GM12878 (cell line): ENCODE data around the gene FREM2. TPM values are rescaled to one million over a fixed set of nuclear protein-coding genes. Genes with fewer than 3 reads are reported as not detected.

Source experiments
- ATAC-seq: fragments of 200-7000 bp; cut with Tn5 transposase; 3 replicates; pipeline ENCODE4 v1.9.1; 2020; ENCODE audit warnings: mild to moderate bottlenecking, moderate library complexity
- BruUV-seq: library from RNA; stranded (reverse); fragments of 400-500 nt; replicated peaks from 2 replicates; lab custom pipeline; 2021; lab: Mats Ljungman, UMichigan
- CTCF ChIA-PET: fragments of 300-600 bp; sonication (Branson Sonifier 250); formaldehyde crosslinking; extraction: SDS; loops from one replicate; lab custom pipeline; 2021; ENCODE audit warnings: inconsistent platforms; lab: Yijun Ruan, JAX
- POLR2A ChIA-PET: fragments of 350-600 bp; formaldehyde crosslinking; extraction: SDS; loops from one replicate; lab custom pipeline; 2021; ENCODE audit warnings: inconsistent platforms; lab: Charles Lee
- RAD21 ChIA-PET: fragments of 300-600 bp; sonication (Branson Sonifier 250); formaldehyde crosslinking; loops from one replicate; lab custom pipeline; 2023; ENCODE audit warnings: antibody characterized with exemption; ENCODE audit not compliant: unreplicated experiment; lab: Charles Lee
- SMC1A ChIA-PET: fragments of 300-600 bp; sonication (Branson Sonifier 250); formaldehyde crosslinking; loops from one replicate; lab custom pipeline; 2023; ENCODE audit not compliant: unreplicated experiment, uncharacterized antibody; lab: Charles Lee
- DNase-seq: peaks from one replicate; pipeline ENCODE4 v3.0.0-alpha.2; 2011; ENCODE audit warnings: low read depth, low spot score
- FAIRE-seq: peaks from 3 replicates; lab custom pipeline; 2011; peaks lifted over from hg19 to GRCh38; lab: Jason Lieb, UNC
- H2AFZ ChIP-seq: 2 replicates; pipeline ENCODE4 v1.6.0; 2011; ENCODE audit warnings: low read depth, low read length, control low read depth; ENCODE audit not compliant: control insufficient read depth
- H3K27ac ChIP-seq: 2 replicates; pipeline ENCODE4 v1.5.1; 2011; ENCODE audit warnings: control low read depth; ENCODE audit not compliant: control insufficient read depth, insufficient read depth
- H3K27me3 ChIP-seq, 2 experiments: replicated peaks in 1 of 2; 2 replicates each; pipeline versions ENCODE4 v1.6.0 to v1.6.1; 2011; ENCODE audit warnings: low read length in 1 of 2; ENCODE audit not compliant: control insufficient read depth in 2 of 2, insufficient read depth in 2 of 2
- H3K36me3 ChIP-seq, 2 experiments: 2 replicates each; pipeline ENCODE4 v1.5.1; 2011; ENCODE audit warnings: low read length in 1 of 2; ENCODE audit not compliant: control insufficient read depth in 2 of 2, insufficient read depth in 2 of 2
- H3K4me1 ChIP-seq: 2 replicates; pipeline ENCODE4 v1.6.1; 2011; ENCODE audit warnings: mild to moderate bottlenecking, low read length, moderate library complexity, mixed read lengths; ENCODE audit not compliant: control insufficient read depth, insufficient read depth
- H3K4me2 ChIP-seq: 2 replicates; pipeline ENCODE4 v1.6.0; 2011; ENCODE audit warnings: control low read depth; ENCODE audit not compliant: control insufficient read depth, insufficient read depth
- H3K4me3 ChIP-seq: fragments of 200-600 bp; sonication (generic); 2 replicates; pipeline ENCODE4 v1.5.1; 2016
- H3K79me2 ChIP-seq: 2 replicates; pipeline ENCODE4 v1.6.0; 2011; ENCODE audit warnings: low read length; ENCODE audit not compliant: control insufficient read depth, insufficient read depth
- H3K9ac ChIP-seq: 2 replicates; pipeline ENCODE4 v1.8.0; 2011; ENCODE audit warnings: low read length, control low read depth, mixed read lengths; ENCODE audit not compliant: control insufficient read depth, insufficient read depth
- H3K9me3 ChIP-seq: replicated peaks from 3 replicates; pipeline ENCODE4 v1.5.1; 2011; ENCODE audit warnings: mild to moderate bottlenecking, low read length; ENCODE audit not compliant: control insufficient read depth, insufficient read depth
- H4K20me1 ChIP-seq: 2 replicates; pipeline ENCODE4 v1.6.0; 2011; ENCODE audit not compliant: control insufficient read depth, insufficient read depth
- CBFB ChIP-seq: IDR thresholded peaks from 2 replicates; pipeline ENCODE4 v1.6.1; 2016; ENCODE audit warnings: antibody characterized with exemption, low read depth
- CHD2 ChIP-seq: IDR thresholded peaks from 2 replicates; pipeline ENCODE4 v1.6.1; 2011; ENCODE audit warnings: low read depth, low read length, improper control_type of control experiment, borderline replicate concordance
- ESRRA ChIP-seq: IDR thresholded peaks from 2 replicates; pipeline ENCODE4 v1.6.1; 2012; ENCODE audit warnings: mild to moderate bottlenecking, low read length, improper control_type of control experiment
- MTA2 ChIP-seq: fragments of 450-650 bp; IDR thresholded peaks from 2 replicates; pipeline ENCODE4 v1.6.1; 2016; ENCODE audit warnings: low read depth, mild to moderate bottlenecking, moderate library complexity
- RAD21 ChIP-seq: IDR thresholded peaks from 2 replicates; pipeline ENCODE4 v1.6.1; 2011; ENCODE audit warnings: mild to moderate bottlenecking, low read depth, low read length, moderate library complexity; ENCODE audit not compliant: insufficient read depth
- RB1 ChIP-seq: fragments of 450-650 bp; formaldehyde crosslinking; IDR thresholded peaks from 2 replicates; pipeline ENCODE4 v1.6.1; 2017; ENCODE audit warnings: mild to moderate bottlenecking, borderline replicate concordance
- SIN3A ChIP-seq: IDR thresholded peaks from 2 replicates; pipeline ENCODE4 v1.6.1; 2012; ENCODE audit warnings: low read depth, low read length, improper control_type of control experiment
- TARDBP ChIP-seq: IDR thresholded peaks from 2 replicates; pipeline ENCODE4 v1.6.1; 2016; ENCODE audit warnings: borderline replicate concordance
- WGBS: methylation state at CpG from one replicate; pipeline ENCODE4 v1.1.6; 2016; ENCODE audit warnings: low lambda C conversion rate; ENCODE audit not compliant: insufficient replicate concordance, insufficient coverage; ENCODE audit errors: missing lambda C conversion rate; 5-methylcytosine and 5-hydroxymethylcytosine counted together
- in situ Hi-C: fragments of 300-500 bp; cut with MboI; formaldehyde crosslinking; loops from 9 replicates; pipeline ENCODE4 v1.14.3; 2018; ENCODE audit warnings: mixed read lengths
- intact Hi-C: fragments of 100-400 bp; cut with micrococcal nuclease; formaldehyde crosslinking; loops from one replicate; pipeline ENCODE4 v1.14.2; 2022; ENCODE audit not compliant: unreplicated experiment
- polyA plus RNA-seq, 11 experiments: library from polyadenylated mRNA; depleted of rRNA in 4 of 11; unstranded in 6 of 11; stranded (reverse) in 5 of 11; fragments of >200 nt; fragmentation: Nextera tagmentation in 4 of 11; fragmentation: Illumina TruSeq in 1 of 11; extraction: Ambion mirVana in 4 of 11; extraction: Trizol in 1 of 11; gene quantifications; 1 replicate in 1 of 11; 2 replicates in 10 of 11; pipeline versions ENCODE4 v1.2.1 to v1.2.3, GENCODE V29; 2011 to 2016; ENCODE audit warnings: inconsistent platforms in 2 of 11, missing spikeins in 2 of 11, low read depth in 1 of 11
- total RNA-seq, 4 experiments: library from RNA; depleted of rRNA in 3 of 4; stranded (reverse); fragments of >200 nt in 3 of 4; fragmentation: Illumina TruSeq in 1 of 4; extraction: Trizol in 1 of 4; gene quantifications; 2 replicates each; pipeline versions ENCODE4 v1.2.1 to v1.2.3, GENCODE V29; 2013 to 2021
- TF ChIP-seq, protein P1 (sequence below): fragments of 450-650 bp; conservative IDR thresholded peaks from 2 replicates; pipeline ENCODE4 v1.6.1; 2017; ENCODE audit warnings: mild to moderate bottlenecking, moderate library complexity
- TF ChIP-seq, protein P2 (sequence below): IDR thresholded peaks from 2 replicates; pipeline ENCODE4 v1.6.1; 2011; ENCODE audit warnings: low read depth, low read length, improper control_type of control experiment, borderline replicate concordance
- TF ChIP-seq, protein P3 (sequence below): IDR thresholded peaks from 2 replicates; pipeline ENCODE4 v1.6.1; 2012; ENCODE audit warnings: low read length, inconsistent platforms
- TF ChIP-seq, protein P4 (sequence below): fragments of 450-650 bp; IDR thresholded peaks from 2 replicates; pipeline ENCODE4 v1.6.1; 2017; ENCODE audit warnings: mild to moderate bottlenecking, moderate library complexity
- TF ChIP-seq, protein P5 (sequence below): IDR thresholded peaks from 2 replicates; pipeline ENCODE4 v1.6.1; 2011; ENCODE audit warnings: mild to moderate bottlenecking, low read depth, low read length, moderate library complexity; ENCODE audit not compliant: insufficient replicate concordance

Gene FREM2
- total and polyA plus RNA-seq, 10 of the 15 experiments (the other 5 are each of a cell fraction or from before 2014, with no cell fraction given) = 0.02 to 0.12 (median 0.05) TPM; not detected in 2

DNA sequence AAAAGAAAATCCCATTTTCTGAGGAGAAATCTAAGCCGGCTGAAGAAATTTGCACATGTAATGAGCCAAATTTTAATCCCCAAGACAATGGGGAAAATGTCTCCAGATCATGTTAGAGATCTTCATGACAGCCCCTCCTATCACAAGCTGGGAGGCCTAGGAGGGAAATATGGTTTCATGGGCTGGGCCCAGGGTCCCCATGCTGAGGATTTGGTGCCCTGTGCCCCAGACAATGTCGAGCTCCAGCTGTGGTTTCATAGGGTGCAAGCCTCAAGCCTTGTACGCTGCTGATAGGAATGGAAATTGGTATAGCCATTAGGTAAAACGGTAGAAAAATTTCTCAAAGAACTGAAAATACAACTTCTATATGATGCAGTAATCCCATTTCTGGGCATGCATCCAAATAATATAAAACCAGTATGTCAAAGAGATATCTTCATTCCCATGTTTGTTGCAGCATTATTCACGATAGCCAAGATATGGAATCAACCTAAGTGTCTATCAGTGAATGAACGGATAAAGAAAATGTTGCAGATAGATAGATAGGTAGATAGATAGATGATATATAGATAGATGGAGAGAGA is 19.3 kb upstream of the FREM2 start:
- CTCF ChIA-PET = no interaction called here
- TF ChIP-seq TARDBP = no peak
- TF ChIP-seq SIN3A = no peak
- TF ChIP-seq CHD2 = no peak
- TF ChIP-seq, protein P1, sequence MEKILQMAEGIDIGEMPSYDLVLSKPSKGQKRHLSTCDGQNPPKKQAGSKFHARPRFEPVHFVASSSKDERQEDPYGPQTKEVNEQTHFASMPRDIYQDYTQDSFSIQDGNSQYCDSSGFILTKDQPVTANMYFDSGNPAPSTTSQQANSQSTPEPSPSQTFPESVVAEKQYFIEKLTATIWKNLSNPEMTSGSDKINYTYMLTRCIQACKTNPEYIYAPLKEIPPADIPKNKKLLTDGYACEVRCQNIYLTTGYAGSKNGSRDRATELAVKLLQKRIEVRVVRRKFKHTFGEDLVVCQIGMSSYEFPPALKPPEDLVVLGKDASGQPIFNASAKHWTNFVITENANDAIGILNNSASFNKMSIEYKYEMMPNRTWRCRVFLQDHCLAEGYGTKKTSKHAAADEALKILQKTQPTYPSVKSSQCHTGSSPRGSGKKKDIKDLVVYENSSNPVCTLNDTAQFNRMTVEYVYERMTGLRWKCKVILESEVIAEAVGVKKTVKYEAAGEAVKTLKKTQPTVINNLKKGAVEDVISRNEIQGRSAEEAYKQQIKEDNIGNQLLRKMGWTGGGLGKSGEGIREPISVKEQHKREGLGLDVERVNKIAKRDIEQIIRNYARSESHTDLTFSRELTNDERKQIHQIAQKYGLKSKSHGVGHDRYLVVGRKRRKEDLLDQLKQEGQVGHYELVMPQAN = no peak
- no peak for TF ChIP-seq MTA2
- no peak for TF ChIP-seq RB1
- TF ChIP-seq, protein P2, sequence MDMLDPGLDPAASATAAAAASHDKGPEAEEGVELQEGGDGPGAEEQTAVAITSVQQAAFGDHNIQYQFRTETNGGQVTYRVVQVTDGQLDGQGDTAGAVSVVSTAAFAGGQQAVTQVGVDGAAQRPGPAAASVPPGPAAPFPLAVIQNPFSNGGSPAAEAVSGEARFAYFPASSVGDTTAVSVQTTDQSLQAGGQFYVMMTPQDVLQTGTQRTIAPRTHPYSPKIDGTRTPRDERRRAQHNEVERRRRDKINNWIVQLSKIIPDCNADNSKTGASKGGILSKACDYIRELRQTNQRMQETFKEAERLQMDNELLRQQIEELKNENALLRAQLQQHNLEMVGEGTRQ = no peak
- TF ChIP-seq, protein P3, sequence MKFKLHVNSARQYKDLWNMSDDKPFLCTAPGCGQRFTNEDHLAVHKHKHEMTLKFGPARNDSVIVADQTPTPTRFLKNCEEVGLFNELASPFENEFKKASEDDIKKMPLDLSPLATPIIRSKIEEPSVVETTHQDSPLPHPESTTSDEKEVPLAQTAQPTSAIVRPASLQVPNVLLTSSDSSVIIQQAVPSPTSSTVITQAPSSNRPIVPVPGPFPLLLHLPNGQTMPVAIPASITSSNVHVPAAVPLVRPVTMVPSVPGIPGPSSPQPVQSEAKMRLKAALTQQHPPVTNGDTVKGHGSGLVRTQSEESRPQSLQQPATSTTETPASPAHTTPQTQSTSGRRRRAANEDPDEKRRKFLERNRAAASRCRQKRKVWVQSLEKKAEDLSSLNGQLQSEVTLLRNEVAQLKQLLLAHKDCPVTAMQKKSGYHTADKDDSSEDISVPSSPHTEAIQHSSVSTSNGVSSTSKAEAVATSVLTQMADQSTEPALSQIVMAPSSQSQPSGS = no peak
- TF ChIP-seq, protein P4, sequence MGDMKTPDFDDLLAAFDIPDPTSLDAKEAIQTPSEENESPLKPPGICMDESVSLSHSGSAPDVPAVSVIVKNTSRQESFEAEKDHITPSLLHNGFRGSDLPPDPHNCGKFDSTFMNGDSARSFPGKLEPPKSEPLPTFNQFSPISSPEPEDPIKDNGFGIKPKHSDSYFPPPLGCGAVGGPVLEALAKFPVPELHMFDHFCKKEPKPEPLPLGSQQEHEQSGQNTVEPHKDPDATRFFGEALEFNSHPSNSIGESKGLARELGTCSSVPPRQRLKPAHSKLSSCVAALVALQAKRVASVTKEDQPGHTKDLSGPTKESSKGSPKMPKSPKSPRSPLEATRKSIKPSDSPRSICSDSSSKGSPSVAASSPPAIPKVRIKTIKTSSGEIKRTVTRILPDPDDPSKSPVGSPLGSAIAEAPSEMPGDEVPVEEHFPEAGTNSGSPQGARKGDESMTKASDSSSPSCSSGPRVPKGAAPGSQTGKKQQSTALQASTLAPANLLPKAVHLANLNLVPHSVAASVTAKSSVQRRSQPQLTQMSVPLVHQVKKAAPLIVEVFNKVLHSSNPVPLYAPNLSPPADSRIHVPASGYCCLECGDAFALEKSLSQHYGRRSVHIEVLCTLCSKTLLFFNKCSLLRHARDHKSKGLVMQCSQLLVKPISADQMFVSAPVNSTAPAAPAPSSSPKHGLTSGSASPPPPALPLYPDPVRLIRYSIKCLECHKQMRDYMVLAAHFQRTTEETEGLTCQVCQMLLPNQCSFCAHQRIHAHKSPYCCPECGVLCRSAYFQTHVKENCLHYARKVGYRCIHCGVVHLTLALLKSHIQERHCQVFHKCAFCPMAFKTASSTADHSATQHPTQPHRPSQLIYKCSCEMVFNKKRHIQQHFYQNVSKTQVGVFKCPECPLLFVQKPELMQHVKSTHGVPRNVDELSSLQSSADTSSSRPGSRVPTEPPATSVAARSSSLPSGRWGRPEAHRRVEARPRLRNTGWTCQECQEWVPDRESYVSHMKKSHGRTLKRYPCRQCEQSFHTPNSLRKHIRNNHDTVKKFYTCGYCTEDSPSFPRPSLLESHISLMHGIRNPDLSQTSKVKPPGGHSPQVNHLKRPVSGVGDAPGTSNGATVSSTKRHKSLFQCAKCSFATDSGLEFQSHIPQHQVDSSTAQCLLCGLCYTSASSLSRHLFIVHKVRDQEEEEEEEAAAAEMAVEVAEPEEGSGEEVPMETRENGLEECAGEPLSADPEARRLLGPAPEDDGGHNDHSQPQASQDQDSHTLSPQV = no peak
- no peak for TF ChIP-seq ESRRA
- TF ChIP-seq RAD21 = no peak
- TF ChIP-seq, protein P5, sequence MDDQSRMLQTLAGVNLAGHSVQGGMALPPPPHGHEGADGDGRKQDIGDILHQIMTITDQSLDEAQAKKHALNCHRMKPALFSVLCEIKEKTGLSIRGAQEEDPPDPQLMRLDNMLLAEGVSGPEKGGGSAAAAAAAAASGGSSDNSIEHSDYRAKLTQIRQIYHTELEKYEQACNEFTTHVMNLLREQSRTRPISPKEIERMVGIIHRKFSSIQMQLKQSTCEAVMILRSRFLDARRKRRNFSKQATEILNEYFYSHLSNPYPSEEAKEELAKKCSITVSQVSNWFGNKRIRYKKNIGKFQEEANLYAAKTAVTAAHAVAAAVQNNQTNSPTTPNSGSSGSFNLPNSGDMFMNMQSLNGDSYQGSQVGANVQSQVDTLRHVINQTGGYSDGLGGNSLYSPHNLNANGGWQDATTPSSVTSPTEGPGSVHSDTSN = no peak
- no peak for TF ChIP-seq CBFB

More for the DNA sequence above, 19.3 kb upstream of the FREM2 start:
- H4K20me1 ChIP-seq = no peaks in the 10 kb centered on the region
- 31% methylated on average over 6 of the region's 6 CpGs for WGBS
- in situ Hi-C loops = no loop called here
- BruUV-seq = no TSS peak
- no peaks in the 10 kb centered on the region for H3K36me3 ChIP-seq
- H3K4me1 ChIP-seq = no peaks in the 10 kb centered on the region
- no peaks in the 10 kb centered on the region for H3K27me3 ChIP-seq
- H3K9ac ChIP-seq = no peak overlapping the region
- H3K79me2 ChIP-seq = no peaks in the 10 kb centered on the region
- no peak overlapping the region for H2AFZ ChIP-seq
- no peak overlapping the region for H3K27ac ChIP-seq
- no peak overlapping the region for H3K4me3 ChIP-seq
- ChIA-PET POLR2A (no interaction called here), SMC1A (no interaction called here), RAD21 (no interaction called here)
- ATAC-seq (no peak), DNase-seq (no peak), FAIRE-seq (no peak)
- H3K9me3 ChIP-seq = no peaks in the 10 kb centered on the region
- intact Hi-C loops = no loop called here
- no peak overlapping the region for H3K4me2 ChIP-seq
